Right ventricle myocardium superior (tissue), 1 donor: ENCODE data around the gene PAPPA. TPM values are rescaled to one million over a fixed set of nuclear protein-coding genes. Genes with fewer than 3 reads are reported as not detected.

Source experiments
- ATAC-seq: fragments of 200-7000 bp; cut with Tn5 transposase; one replicate; pipeline ENCODE4 v1.9.1; 2020; ENCODE audit warnings: mild to moderate bottlenecking; ENCODE audit not compliant: poor library complexity
- DNase-seq: peaks from one replicate; pipeline ENCODE4 v3.0.0-alpha.2; 2020
- intact Hi-C: fragments of 100-400 bp; cut with DNase I; formaldehyde crosslinking; loops from one replicate; pipeline ENCODE4 v1.11.2; 2022
- total RNA-seq: library from RNA; stranded (reverse); fragmentation: NEBNext Ultra II Directional; extraction: Animal tissue kit (Norgen Biotek cat#: 25700); gene quantifications from one replicate; pipeline ENCODE4 v1.2.1, GENCODE V29; 2021
- donor health status: DM: no; HTN: yes; CAD: no; lungs with severe emphysema.

Gene PAPPA
- total RNA-seq, 1 donor from 2014 or later, result 1.2 TPM

DNA sequence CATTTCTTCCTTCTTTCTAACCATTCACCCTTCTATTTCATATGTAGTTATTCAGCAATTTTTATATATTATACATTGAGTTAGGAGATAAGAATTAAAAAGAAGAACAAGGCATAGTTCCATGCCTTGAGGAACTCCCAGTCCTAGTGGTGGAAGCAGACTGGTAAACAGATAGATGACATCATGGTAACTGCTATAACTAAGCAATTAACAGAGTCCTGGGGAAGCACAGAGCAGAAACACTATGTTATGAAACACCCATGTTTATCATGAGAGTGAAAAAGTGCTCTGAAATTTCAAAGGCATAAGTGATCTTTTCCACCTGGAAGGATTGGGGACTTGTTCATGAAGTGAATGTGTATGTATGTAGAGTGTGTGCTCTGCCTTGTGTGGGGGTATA lies 14.6 kb downstream of the PAPPA start:
- no peak for DNase-seq
- ATAC-seq, result no peak
- intact Hi-C loops, result no loop called here

DNA sequence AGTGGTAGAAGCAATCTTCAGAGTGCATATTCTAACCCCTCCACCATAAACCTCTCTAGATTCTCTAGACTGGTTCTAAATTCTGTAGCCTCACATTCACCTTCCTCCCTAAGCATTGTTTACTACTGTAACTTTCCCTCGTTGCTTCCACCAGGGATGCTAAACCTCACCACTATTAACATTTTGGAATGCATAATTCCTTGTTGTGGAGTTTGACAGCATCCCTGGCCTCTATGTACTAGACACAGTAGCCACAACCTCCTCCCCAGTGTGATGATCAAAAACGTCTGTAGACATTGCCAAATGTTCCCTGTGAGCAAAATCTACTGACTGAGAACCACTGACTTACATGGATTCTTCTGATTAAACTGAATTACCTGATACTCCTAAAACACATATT lies 18.6 kb downstream of the PAPPA start:
- intact Hi-C loops, result no loop called here
- no peak for ATAC-seq
- DNase-seq, result no peak

DNA sequence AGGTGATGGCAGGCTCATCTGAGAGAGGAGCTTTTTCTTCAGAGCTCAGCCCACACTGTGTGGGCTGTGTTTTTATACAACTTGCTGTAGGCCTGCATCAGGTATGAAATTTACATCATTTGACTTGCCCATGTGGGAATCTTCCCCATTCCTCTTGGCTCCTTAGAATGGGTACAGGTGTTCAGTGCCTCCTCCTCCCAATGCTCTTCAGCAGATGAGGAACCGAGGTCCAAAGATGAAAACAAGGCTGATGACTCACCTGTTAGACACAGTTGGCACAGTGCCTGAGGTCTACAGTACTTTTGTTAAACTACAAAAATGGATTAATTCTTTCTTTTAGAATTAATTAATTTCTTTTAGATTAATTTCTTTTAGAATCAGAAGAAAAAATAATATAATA lies 20.8 kb downstream of the PAPPA start:
- intact Hi-C loops, result no loop called here
- DNase-seq (no peak), ATAC-seq (no peak)

DNA sequence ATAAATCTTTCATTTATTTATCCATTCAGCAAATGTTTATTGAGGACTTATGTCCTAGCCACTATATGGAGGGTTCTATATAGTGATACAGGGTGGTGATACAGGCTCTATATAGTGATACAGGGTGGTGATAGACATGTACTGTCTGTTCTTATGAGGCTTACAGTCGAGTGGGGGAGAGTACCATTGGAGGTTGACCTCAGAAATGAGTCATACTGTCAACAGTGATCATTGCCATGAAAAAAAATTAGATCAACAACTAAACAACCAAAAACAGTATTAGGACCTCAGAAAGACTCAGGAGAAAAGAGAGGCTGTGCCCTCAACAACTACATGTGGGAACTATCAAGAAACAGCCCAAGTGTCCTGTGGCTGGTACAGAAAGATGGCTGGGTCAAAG lies 22.0 kb downstream of the PAPPA start:
- ATAC-seq (no peak), DNase-seq (no peak)
- intact Hi-C loops, result no loop called here

DNA sequence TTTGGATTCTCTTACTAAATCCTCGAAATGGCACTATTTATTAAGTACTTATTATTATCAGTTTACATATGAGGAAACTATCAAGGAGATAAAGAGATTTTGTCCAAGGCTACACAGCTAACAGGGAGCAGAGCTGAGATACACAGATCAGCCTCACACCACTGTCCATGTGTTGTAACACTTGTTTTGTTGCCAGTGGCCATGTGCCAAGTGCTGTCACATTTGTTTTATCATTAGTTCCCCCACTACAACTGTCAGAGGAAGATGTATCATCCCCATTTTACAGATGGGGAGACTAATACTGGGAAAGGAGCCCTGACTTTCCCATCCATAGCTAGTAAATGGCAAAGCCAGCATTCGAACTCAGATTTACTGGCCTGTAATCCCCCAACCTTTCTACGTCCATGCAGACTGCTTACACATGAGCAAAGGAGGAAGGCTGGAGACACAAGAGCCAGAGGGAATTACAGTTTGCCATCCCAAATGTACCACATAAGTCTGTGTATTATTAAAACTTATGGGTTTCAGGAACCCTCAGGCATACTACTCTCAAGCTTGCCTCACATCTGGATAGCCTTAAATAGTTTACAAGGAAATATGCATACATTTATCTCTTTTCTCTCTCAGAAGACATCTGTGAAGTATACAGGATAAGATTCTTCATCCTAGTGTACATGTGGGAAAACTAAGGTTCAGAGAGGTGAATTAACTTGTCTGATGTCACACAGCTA lies 25.1 kb downstream of the PAPPA start:
- ATAC-seq (no peak), DNase-seq (no peak)
- intact Hi-C loops, result no loop called here

DNA sequence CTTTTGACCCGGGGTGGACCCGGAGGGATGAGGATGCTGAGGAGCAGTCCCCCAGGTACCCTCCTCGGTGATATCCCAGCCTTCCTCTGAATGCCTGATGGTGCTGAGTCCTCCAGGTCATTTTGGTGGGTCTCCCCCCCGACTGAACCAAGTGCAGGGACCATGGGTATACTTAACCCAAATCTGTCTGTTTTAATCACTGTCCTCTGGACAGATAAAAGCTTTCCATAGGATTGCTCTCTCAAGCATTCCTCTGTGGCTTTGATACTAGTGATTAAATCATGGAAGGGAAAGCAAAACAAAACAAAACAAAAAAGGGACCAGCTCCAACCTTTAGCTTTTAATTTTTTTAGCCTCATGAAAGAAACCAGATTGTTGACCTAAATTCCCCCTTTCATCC lies 26.0 kb downstream of the PAPPA start:
- ATAC-seq, result no peak
- DNase-seq, result no peak
- intact Hi-C loops, result no loop called here

DNA sequence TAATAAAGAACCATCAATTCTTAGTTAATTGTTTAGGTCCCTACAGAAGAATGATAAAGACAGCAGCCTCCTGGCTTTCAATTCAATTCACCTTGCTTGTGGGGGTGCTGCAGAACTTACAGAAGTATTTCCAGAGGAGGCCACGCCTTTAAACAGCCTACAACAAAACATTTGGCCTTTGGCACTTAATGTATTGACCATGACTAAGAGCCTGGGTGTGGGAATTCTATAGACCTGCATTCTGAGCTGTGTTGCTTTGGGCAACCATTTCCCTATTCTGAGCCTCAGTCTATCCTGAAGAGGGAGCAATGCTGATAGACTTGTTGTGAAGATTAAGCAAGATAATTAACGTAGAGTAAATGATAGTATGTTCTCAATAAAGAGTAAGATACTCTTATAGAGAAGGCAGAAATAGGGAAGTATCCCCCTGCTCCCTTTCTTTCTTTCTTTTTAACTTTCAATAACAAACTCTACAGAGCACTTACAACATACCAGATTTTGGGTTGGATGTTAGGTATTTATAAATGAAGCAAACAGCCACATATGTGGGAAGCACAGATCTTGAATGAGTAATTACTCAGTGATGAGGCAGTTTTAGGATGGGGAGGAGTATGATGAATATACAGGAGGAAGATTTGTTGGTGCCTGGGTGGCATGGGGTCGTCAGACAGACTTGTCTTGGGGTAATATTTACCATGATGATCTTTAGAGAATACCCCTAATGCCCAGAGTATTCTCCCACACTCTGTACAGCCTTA lies 28.4 kb downstream of the PAPPA start:
- no peak for ATAC-seq
- no peak for DNase-seq
- intact Hi-C loops, result loop anchor here (10.0 kb wide), 1 partner anchor 273 kb away; no protein-coding TSS in a partner anchor

DNA sequence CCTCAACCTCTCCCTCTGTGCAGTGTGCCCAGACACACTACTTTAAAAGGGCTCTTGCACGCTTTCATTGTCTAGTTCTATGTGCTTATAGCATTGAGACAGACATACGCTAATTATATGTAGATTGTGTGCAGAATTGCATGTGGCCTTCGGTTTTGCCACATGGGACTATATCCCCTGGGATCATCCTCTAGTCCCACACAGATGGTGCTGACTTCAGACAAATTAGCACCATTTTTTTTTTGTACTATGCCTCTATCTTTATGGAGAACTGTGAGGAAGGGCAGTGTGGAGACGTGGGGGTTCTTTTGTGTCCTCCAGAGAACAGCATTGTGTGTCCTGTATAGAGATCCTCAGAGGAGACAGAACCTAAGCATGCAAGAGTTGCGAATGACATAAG lies 29.3 kb downstream of the PAPPA start:
- ATAC-seq (no peak), DNase-seq (no peak)
- intact Hi-C loops, result loop anchor here (10.0 kb wide), 1 partner anchor 272 kb away; no protein-coding TSS in a partner anchor

DNA sequence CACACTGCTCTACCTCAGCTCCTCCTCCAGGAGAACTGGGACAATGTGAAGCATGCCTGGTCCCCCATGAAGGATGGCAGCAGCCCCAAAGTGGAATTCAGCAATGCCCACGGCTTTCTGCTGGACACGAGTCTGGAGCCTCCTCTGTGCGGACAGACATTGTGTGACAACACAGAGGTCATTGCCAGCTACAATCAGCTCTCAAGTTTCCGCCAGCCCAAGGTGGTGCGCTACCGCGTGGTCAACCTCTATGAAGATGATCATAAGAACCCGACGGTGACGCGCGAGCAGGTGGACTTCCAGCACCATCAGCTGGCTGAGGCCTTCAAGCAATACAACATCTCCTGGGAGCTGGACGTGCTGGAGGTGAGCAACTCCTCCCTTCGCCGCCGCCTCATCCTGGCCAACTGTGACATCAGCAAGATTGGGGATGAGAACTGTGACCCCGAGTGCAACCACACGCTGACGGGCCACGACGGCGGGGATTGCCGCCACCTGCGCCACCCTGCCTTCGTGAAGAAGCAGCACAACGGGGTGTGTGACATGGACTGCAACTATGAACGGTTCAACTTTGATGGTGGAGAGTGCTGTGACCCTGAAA lies 34.1 kb downstream of the PAPPA start:
- DNase-seq (no peak), ATAC-seq (no peak)
- intact Hi-C loops, result loop anchor here (10.0 kb wide), 1 partner anchor 267 kb away; no protein-coding TSS in a partner anchor

DNA sequence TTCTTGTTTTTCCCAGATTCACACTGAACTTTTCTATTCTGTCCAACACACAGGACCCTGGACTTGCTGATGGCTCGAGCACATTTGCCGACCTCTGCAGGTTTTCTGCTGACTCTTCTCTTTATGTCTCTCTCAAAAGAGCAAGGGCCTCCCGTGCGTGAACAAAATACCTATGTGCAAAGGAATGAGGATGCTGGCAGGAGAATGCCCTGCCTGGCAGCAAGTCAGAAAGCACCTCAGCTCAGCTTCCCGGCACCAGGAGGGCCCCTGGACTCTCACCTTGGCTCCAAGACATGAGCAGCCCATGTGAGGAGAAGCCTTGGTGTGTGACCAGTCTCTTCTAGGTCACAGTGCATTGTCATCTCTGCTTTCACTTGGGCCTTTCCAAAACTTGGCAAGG lies 36.1 kb downstream of the PAPPA start:
- no peak for DNase-seq
- ATAC-seq, result no peak
- intact Hi-C loops, result loop anchor here (10.0 kb wide), 1 partner anchor 265 kb away; no protein-coding TSS in a partner anchor

DNA sequence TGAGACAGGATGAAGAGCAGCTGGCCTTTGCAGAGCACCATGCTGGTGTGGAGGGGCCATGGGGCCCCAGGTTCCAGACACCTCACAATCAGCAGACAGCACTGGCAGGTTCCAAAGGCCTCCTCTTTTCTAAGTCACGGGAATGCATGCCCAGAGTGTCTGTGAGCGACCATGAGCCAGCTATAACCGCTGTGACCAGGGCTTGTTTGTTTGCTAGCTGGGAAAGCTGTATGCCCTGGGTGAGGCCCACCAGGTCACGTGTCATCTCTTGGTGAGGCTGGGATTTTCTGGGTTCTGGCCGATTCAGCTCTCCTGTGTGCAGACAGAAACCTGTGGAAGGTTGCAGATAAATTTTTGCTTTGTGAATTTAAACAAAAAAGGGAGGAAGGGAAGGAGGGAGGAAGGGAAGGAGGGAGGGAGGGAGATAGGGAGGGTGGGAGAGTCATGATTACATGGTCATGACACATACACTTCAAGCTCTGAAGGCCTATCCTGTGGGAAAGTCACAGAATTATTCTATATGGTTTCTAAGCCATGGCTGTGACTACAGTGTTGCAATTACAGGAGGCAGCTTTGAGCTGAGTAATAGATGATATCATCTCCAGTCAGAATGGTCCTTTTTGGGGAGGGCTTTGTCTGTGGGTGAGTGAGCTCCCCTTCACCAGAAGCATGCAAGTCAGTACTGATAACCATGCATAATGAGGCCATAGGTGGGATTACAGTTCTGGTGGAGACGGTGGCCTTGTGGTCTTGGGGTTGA lies 37.2 kb downstream of the PAPPA start:
- intact Hi-C loops, result no loop called here
- ATAC-seq, result no peak
- DNase-seq, result no peak

DNA sequence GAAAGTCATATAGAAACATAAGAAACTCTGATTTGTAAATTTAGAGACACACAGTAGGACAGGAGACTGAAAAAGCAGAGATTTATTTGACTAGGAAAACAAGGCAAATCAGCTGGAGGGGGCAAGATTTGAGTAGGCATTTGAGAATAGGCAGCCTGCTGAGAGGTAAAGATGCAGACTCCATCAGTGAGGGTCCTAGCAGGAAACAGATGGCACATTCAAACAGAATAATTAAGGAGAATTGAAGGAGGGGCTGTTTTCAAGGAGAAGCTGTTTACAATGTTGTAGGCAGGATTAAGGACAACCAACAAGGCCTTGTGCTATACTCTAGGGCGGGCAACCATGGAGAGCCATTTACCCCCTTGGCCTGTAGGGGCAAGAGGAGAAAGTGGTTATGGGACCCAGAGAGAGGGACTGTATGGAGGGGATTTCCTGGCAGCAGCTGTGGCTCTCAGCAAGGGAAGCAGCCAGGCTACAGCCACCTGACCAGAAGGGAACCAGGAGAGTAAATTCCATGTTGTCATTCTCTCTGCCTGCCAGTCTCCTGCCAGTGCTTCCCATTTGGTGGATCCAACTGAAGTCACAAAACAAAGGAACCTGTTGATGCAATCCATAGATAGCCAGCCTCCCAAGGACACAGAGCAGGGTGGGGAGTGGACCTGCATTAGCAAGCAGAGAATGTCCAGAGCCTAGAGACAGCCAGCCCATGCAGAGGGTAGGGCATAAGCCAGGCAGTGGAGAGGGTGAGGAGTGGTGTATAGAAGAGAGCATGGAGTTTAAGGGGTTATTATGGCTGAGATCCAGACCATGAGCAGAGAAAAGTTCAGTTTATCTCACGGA lies 38.2 kb downstream of the PAPPA start:
- intact Hi-C loops, result no loop called here
- ATAC-seq (no peak), DNase-seq (no peak)

DNA sequence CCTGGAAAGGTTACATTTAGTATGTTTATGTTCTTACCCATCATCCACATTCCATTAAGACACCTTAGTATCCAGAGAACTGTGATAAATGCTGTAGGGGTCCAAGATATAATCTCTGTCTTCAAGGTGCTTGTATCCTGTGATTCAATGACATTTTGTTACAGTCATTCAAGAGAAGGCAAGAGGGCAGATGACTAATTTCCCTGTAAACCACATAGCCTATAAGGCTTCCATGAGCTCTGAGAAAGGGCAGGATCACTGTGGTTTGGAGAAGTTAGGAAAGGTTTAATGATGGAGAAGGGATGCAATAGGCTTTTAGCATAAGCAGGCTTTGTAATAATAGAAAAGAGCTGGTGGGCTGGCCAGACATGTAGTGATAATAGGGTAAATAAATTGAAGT lies 40.0 kb downstream of the PAPPA start:
- no peak for ATAC-seq
- intact Hi-C loops, result no loop called here
- DNase-seq, result no peak

DNA sequence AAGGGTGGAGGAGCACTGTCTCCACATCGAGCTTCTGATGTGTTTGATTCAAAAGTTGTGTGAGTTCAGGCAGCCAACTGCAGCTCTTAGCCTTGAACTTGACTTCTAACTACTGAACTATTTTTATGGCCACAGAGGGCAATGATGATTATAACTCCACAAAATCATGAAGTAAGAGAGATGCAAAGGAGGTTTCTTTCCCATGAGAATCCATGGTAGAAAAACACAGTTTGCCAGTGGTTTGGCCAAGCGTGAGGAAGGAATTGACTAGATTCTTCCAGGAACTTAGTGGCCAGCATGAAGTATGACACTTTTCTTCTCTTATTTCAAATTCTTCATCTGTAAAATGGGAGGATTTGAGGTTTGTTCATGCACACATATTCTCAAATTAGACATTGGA lies 43.2 kb downstream of the PAPPA start:
- DNase-seq (no peak), ATAC-seq (no peak)
- intact Hi-C loops, result no loop called here

DNA sequence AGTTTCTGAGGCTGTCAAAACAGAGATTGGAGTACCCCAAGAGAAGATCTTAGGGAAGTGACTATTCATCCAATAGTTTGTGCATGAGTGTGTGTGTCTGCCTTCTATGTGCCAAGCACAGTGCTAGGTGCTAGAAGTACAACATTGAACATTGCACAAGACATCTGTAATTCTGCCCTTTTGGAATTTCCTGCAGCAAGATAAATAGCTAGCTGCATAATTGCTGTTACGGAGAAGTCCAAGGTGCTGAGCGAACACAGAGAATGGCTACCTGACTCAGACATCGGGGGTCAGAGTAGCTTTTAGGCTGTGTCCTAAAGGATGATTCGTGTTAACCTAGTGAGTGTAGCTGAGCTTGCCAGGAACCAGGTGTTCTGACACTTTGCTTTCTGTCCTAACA lies 44.8 kb downstream of the PAPPA start:
- intact Hi-C loops, result no loop called here
- DNase-seq (no peak), ATAC-seq (no peak)

DNA sequence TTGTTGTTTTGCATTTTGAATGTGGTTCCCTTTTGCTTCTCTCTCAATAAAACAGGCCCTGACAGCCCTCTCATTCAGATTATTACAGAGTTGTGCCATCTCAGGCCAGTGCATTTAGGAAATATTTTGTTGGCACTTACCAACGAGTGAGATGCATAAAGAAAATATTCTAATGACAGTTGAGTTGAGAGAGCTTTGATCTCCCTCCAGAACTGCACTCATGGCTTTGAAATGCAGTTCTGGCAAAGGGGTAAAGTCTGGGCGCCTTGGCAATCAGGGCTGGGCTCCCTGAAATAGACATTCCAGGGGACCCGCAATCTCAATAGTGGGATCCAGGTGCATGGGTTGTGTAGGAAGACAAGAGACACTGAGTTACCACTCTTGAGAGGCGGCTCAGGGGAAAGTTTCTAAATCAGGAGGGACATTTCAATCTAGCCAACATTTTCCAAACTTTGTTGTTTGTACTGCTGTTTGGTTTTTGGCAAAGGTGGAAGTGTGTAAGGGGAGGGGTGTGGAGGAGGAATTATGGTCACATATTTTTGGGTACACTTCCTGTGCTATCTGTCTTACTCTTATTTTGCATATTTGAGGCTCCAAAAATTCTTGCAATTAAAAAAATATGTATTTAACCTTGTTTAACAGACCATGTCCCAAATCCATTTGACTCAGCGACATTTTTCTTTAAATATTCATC lies 48.8 kb downstream of the PAPPA start:
- intact Hi-C loops, result no loop called here
- ATAC-seq (no peak), DNase-seq (no peak)

DNA sequence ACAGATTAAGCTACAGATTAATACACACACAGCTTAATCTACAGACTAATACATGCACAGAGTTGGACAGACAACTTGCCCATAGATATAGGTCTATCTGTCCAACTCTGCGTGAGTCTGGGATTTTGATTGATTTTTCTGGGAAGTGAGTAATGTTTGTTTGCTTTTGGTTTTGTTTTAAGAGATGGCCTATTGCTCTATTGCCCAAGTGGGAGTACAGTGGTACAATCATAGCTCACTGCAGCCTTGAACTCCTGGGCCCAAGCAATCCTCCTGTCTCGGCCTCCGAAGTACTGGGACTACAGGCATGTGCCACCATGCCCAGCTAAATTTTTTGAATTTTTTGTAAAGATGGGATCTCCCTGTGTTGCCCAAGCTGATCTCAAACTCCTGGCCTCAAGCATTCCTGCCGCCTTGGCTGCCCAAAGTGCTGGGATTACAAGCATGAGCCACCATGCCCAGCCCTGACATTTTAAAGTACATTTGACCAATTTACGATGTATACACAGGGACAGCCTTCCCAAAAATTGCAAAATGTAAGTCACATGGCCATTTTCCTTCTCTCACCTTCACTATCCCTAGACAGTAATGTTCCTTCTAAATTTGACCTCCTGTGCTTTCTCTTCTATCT lies 50.8 kb downstream of the PAPPA start:
- intact Hi-C loops, result no loop called here

More for the DNA sequence above, 50.8 kb downstream of the PAPPA start:
- DNase-seq, result no peak
- no peak for ATAC-seq
